BE2C (cell line): ENCODE measurements around the gene BPI.
"Not testable (repeated sequence)": the region's sequence is repeated elsewhere in the genome, so short reads cannot be mapped to it uniquely, and the experiment has no call there.

ENCODE experiments used
- DNase-seq: peaks from one replicate; pipeline ENCODE4 v3.0.0-alpha.2; 2020
- H3K27me3 ChIP-seq: fragments of 250-450 bp; sonication (Bioruptor Pico); 2 replicates; pipeline ENCODE4 v1.5.1; 2020; ENCODE audit warnings: mild to moderate bottlenecking
- H3K36me3 ChIP-seq: fragments of 250-450 bp; sonication (Bioruptor Pico); 2 replicates; pipeline ENCODE4 v1.5.1; 2020; ENCODE audit warnings: mild to moderate bottlenecking
- H3K4me1 ChIP-seq: fragments of 250-450 bp; sonication (Bioruptor Pico); 2 replicates; pipeline ENCODE4 v1.5.1; 2020
- H3K4me3 ChIP-seq: 2 replicates; pipeline ENCODE4 v1.5.1; 2011; ENCODE audit warnings: low read depth, low read length
- H3K9me3 ChIP-seq: fragments of 250-450 bp; sonication (Bioruptor Pico); 2 replicates; pipeline ENCODE4 v1.5.1; 2020
- TF ChIP-seq, protein P1 (sequence below): IDR thresholded peaks from 2 replicates; pipeline ENCODE4 v1.5.1; 2012; ENCODE audit warnings: mild to moderate bottlenecking, low read depth, low read length

Gene BPI

DNA sequence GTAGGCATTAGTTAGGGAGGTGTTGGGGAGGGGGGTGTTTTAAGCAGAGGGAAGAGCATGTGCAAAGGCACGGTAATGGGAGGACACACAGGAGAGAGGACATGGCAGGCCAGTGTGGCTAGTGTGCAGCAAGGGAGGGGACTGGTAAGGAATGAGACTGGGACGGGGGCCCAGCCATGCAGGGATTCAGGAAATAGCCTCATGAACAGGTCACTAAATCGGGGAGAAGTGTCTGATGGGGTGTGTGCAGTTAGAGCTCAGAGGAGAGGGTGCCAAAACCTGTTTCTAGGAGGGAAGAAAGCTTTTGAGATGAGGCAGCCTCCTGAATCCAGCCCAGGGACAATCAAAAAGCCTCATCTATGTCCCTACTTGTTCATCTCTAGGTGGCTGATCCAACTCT is 7.5 kb downstream of the BPI start:
- TF ChIP-seq, protein P1, sequence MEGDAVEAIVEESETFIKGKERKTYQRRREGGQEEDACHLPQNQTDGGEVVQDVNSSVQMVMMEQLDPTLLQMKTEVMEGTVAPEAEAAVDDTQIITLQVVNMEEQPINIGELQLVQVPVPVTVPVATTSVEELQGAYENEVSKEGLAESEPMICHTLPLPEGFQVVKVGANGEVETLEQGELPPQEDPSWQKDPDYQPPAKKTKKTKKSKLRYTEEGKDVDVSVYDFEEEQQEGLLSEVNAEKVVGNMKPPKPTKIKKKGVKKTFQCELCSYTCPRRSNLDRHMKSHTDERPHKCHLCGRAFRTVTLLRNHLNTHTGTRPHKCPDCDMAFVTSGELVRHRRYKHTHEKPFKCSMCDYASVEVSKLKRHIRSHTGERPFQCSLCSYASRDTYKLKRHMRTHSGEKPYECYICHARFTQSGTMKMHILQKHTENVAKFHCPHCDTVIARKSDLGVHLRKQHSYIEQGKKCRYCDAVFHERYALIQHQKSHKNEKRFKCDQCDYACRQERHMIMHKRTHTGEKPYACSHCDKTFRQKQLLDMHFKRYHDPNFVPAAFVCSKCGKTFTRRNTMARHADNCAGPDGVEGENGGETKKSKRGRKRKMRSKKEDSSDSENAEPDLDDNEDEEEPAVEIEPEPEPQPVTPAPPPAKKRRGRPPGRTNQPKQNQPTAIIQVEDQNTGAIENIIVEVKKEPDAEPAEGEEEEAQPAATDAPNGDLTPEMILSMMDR: no peak
- Histone ChIP-seq H3K4me3 (no peak overlapping the region), H3K36me3 (no peaks in the 10 kb centered on the region), H3K4me1 (no peaks in the 10 kb centered on the region), H3K9me3 (no peaks in the 10 kb centered on the region), H3K27me3 (no peaks in the 10 kb centered on the region)
- no peak for DNase-seq

DNA sequence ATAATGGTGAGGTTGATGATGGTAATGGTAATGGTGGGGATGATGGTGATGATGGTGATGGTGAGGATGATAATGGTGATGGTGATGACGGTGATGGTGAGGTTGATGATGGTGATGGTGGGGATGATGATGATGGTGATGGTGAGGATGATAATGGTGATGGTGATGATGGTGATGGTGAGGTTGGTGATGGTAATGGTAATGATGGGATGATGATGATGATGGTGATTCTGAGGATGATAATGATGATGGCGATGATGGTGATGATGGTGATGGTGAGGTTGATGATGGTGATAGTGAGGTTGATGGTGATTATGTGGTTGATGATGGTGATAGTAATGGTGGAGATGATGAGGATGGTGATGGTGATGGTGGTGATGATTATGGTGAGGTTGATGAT is 9.7 kb downstream of the BPI start:
- DNase-seq: no peak
- H3K36me3 ChIP-seq: no peaks in the 10 kb centered on the region
- no peak overlapping the region for H3K4me3 ChIP-seq
- TF ChIP-seq, protein P1: no peak
- H3K9me3 ChIP-seq: no peaks in the 10 kb centered on the region
- H3K4me1 ChIP-seq: no peaks in the 10 kb centered on the region
- H3K27me3 ChIP-seq: no peaks in the 10 kb centered on the region

DNA sequence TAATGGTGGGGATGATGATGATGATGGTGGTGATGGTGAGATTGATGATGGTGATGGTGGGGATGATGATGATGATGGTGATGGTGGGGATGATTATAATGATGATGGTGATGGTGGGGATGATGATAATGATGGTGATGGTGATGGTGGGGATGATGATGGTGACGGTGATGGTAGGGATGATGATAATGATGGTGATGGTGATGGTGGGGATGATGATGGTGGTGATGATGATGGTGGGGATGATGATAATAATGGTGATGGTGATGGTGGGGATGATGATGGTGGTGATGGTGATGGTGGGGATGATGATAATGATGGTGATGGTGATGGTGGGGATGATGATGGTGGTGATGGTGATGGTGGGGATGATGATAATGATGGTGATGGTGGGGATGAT is 10.4 kb downstream of the BPI start:
- H3K9me3 ChIP-seq, H3K27me3 ChIP-seq, H3K4me1 ChIP-seq, H3K4me3 ChIP-seq, H3K36me3 ChIP-seq, DNase-seq: not testable (repeated sequence)

DNA sequence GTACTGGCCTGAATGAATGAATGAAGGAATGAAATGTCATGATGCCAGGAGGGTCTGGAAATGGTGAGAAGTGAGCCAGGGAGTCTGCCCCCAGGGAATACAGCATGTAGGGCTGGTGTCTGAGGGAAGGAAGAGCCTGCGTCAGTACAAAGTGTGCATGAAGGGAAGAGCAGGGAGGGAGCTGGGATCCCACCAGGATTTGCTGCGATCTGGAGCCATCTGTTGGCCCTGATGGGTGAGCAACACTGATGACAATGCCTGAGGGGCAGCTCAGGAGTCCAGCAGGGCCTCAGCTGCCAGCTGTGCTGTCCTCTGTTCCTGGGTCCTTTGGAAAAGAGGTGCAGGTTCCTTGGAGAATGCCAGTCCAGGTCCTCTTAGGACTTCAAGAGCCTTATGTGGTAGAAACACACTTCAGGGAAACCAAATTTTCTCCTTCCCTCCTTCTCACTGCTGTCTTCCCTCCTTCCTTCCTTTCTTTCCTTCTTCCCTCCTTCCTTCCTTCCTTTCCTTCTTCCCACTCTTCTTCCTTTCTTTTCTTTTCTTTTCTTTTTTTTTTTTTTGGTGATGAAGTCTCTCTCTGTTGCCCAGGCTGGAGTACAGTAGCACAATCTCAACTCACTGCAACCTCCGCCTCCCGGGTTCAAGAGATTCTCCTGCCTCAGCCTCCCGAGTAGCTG is 11.5 kb downstream of the BPI start:
- peaks cover 2% of the 10 kb centered on the region; the same call in 1 of the 2 replicates for H3K27me3 ChIP-seq
- no peaks in the 10 kb centered on the region for H3K4me1 ChIP-seq
- no peak overlapping the region for H3K4me3 ChIP-seq
- DNase-seq: peak; percentile 18
- TF ChIP-seq, protein P1: peak; percentile 28
- H3K36me3 ChIP-seq: no peaks in the 10 kb centered on the region
- no peaks in the 10 kb centered on the region for H3K9me3 ChIP-seq

DNA sequence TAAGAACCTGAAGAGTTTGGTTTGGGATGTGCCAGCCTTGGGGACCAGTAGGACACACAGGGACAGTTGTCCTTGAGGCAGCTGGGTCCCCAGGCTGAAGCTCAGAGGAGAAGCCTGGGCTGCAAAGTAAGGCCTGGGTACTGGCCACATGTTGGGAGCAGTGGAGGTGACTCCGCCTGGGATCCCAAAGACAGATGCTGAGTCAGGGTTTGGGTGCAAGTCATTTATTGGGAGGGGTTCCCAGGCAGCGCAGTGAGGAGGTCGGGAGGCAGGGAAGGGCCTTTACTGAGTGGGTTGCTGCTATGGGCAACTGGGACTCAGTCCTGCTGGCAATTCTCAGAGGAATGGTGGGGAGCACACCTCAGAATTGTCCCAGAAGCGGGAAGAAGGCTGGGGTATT is 12.4 kb downstream of the BPI start:
- no peak for DNase-seq
- no peaks in the 10 kb centered on the region for H3K4me1 ChIP-seq
- TF ChIP-seq, protein P1: no peak
- no peak overlapping the region for H3K4me3 ChIP-seq
- H3K27me3 ChIP-seq: peaks cover 2% of the 10 kb centered on the region; the same call in 1 of the 2 replicates
- no peaks in the 10 kb centered on the region for H3K9me3 ChIP-seq
- H3K36me3 ChIP-seq: no peaks in the 10 kb centered on the region

DNA sequence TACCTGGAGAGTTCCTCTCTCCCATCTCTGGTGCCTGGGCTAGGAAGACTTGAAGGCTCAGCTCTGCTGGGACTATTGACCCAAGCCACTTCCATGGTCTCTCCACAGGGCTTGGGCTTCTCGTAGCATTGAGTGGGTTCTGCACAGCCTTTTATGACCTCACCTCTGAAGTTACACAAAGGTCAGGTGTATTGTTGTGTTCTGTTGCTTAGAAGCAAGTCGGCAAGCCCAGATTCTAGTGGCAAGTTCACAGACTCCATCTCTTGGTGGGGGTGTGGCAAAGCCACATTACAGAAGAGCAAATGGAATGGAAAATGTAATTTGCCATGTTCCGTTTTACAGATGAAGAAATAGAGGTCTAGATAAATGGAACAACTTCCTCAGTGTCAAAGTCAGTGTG is 13.5 kb downstream of the BPI start:
- Histone ChIP-seq H3K4me3 (no peak overlapping the region), H3K9me3 (no peaks in the 10 kb centered on the region), H3K27me3 (peaks cover 2% of the 10 kb centered on the region; the same call in 1 of the 2 replicates), H3K36me3 (no peaks in the 10 kb centered on the region), H3K4me1 (no peaks in the 10 kb centered on the region)
- TF ChIP-seq, protein P1: no peak
- DNase-seq: no peak
